IMR-90 (cell line): ENCODE results near the gene PPFIBP2. TPM values are rescaled to one million over a fixed set of nuclear protein-coding genes. Genes with fewer than 3 reads are reported as not detected.

Experiments
- ATAC-seq: fragments of 200-7000 bp; cut with Tn5 transposase; 2 replicates; pipeline ENCODE4 v1.9.1; 2020; ENCODE audit warnings: low read depth, mild to moderate bottlenecking, moderate library complexity
- BruUV-seq: library from RNA; stranded (reverse); fragments of 400-500 nt; replicated peaks from 2 replicates; lab custom pipeline; 2021; lab: Mats Ljungman, UMichigan
- CTCF ChIA-PET: fragments of 300-600 bp; formaldehyde crosslinking; extraction: SDS; loops from one replicate; lab custom pipeline; 2021; ENCODE audit warnings: antibody characterized with exemption; lab: Yijun Ruan, JAX
- POLR2A ChIA-PET: fragments of 300-600 bp; sonication (Branson Sonifier 250); formaldehyde crosslinking; loops from one replicate; lab custom pipeline; 2022; ENCODE audit warnings: antibody characterized with exemption; ENCODE audit not compliant: unreplicated experiment; lab: Charles Lee
- DNase-seq: peaks from one replicate; pipeline ENCODE4 v3.0.0; 2013
- H2AFZ ChIP-seq: replicated peaks from 2 replicates; pipeline ENCODE3; 2013; ENCODE audit warnings: low read length, mild to moderate bottlenecking; ENCODE audit not compliant: poor library complexity
- H2AK5ac ChIP-seq: 2 replicates; pipeline ENCODE4 v1.6.1; 2013; ENCODE audit warnings: low read depth, low read length, inconsistent platforms
- H2AK9ac ChIP-seq: replicated peaks from 2 replicates; pipeline ENCODE3; 2013; ENCODE audit warnings: mild to moderate bottlenecking, low read depth, low read length, moderate library complexity; ENCODE audit not compliant: poor library complexity
- H2BK120ac ChIP-seq: 2 replicates; pipeline ENCODE4 v1.6.1; 2013; ENCODE audit warnings: low read depth, low read length, inconsistent platforms
- H2BK15ac ChIP-seq: 3 replicates; pipeline ENCODE4 v1.6.1; 2013; ENCODE audit warnings: low read depth, low read length, inconsistent platforms
- H2BK20ac ChIP-seq: 2 replicates; pipeline ENCODE4 v1.6.1; 2013; ENCODE audit warnings: low read depth, mild to moderate bottlenecking, inconsistent platforms, low read length, moderate library complexity
- H2BK5ac ChIP-seq: 2 replicates; pipeline ENCODE4 v1.6.1; 2013; ENCODE audit warnings: mild to moderate bottlenecking, low read depth, low read length, inconsistent platforms; ENCODE audit not compliant: poor library complexity, severe bottlenecking
- H3K14ac ChIP-seq: replicated peaks from 2 replicates; pipeline ENCODE4 v1.6.1; 2013; ENCODE audit warnings: low read depth, low read length, inconsistent platforms
- H3K18ac ChIP-seq: 2 replicates; pipeline ENCODE4 v1.6.1; 2013; ENCODE audit warnings: low read depth, low read length, control low read depth
- H3K23ac ChIP-seq: 2 replicates; pipeline ENCODE4 v1.6.1; 2013; ENCODE audit warnings: low read depth, low read length, inconsistent platforms
- H3K27ac ChIP-seq: 2 replicates; pipeline ENCODE4 v1.5.1; 2013; ENCODE audit warnings: mild to moderate bottlenecking, control low read depth, low read length; ENCODE audit not compliant: insufficient read depth
- H3K27me3 ChIP-seq: 2 replicates; pipeline ENCODE4 v1.6.1; 2013; ENCODE audit warnings: low read length; ENCODE audit not compliant: control insufficient read depth, insufficient read depth
- H3K36me3 ChIP-seq: 2 replicates; pipeline ENCODE4 v1.6.1; 2013; ENCODE audit warnings: low read length, mixed read lengths; ENCODE audit not compliant: control insufficient read depth, insufficient read depth
- H3K4ac ChIP-seq: 2 replicates; pipeline ENCODE4 v1.6.1; 2013; ENCODE audit warnings: low read depth, low read length, inconsistent platforms
- H3K4me1 ChIP-seq: 2 replicates; pipeline ENCODE4 v1.6.1; 2013; ENCODE audit warnings: low read length, mixed read lengths; ENCODE audit not compliant: control insufficient read depth, insufficient read depth
- H3K4me2 ChIP-seq: 2 replicates; pipeline ENCODE4 v1.6.1; 2013; ENCODE audit warnings: low read depth, mild to moderate bottlenecking, control low read depth, low read length, moderate library complexity
- H3K4me3 ChIP-seq: 2 replicates; pipeline ENCODE4 v1.5.1; 2013; ENCODE audit warnings: low read depth, mild to moderate bottlenecking, control low read depth, low read length, moderate library complexity; ENCODE audit not compliant: insufficient read depth
- H3K56ac ChIP-seq: 2 replicates; pipeline ENCODE4 v1.6.1; 2013; ENCODE audit warnings: low read length, inconsistent platforms; ENCODE audit not compliant: insufficient read depth; ENCODE audit errors: extremely low read depth
- H3K79me1 ChIP-seq, 2 experiments: 2 replicates each; pipeline ENCODE4 v1.6.1; 2013; ENCODE audit warnings: low read length in 2 of 2, inconsistent platforms in 1 of 2, low read depth in 1 of 2
- H3K9ac ChIP-seq: 2 replicates; pipeline ENCODE4 v1.6.1; 2013; ENCODE audit warnings: low read depth, low read length, control low read depth
- H3K9me1 ChIP-seq: 2 replicates; pipeline ENCODE4 v1.6.1; 2013; ENCODE audit warnings: low read length, inconsistent platforms; ENCODE audit not compliant: insufficient read depth
- H3K9me3 ChIP-seq: 2 replicates; pipeline ENCODE4 v1.6.1; 2013; ENCODE audit warnings: low read length; ENCODE audit not compliant: control insufficient read depth, insufficient read depth
- H4K20me1 ChIP-seq: 2 replicates; pipeline ENCODE4 v1.6.1; 2013; ENCODE audit warnings: low read length, inconsistent platforms; ENCODE audit not compliant: insufficient read depth
- H4K5ac ChIP-seq: 2 replicates; pipeline ENCODE4 v1.6.1; 2013; ENCODE audit warnings: mild to moderate bottlenecking, low read depth, low read length, control low read depth
- H4K8ac ChIP-seq, 2 experiments: 2 replicates each; pipeline ENCODE4 v1.6.1; 2013; ENCODE audit warnings: low read depth in 2 of 2, low read length in 2 of 2, control low read depth in 1 of 2, inconsistent platforms in 1 of 2
- H4K91ac ChIP-seq: 2 replicates; pipeline ENCODE4 v1.6.1; 2013; ENCODE audit warnings: low read depth, low read length, inconsistent platforms; ENCODE audit not compliant: insufficient read depth
- BHLHE40 ChIP-seq: fragments of 150-350 bp; IDR thresholded peaks from 2 replicates; pipeline ENCODE4 v1.6.1; 2016; ENCODE audit warnings: mild to moderate bottlenecking, low read depth, low read length
- MAZ ChIP-seq: IDR thresholded peaks from 2 replicates; pipeline ENCODE4 v1.6.1; 2012; ENCODE audit warnings: low read depth, mild to moderate bottlenecking, low read length, improper control_type of control experiment, moderate library complexity, borderline replicate concordance
- MXI1 ChIP-seq: IDR thresholded peaks from 2 replicates; pipeline ENCODE4 v1.6.1; 2012; ENCODE audit warnings: low read depth, mild to moderate bottlenecking, low read length, moderate library complexity, borderline replicate concordance
- POLR2A ChIP-seq: IDR thresholded peaks from 2 replicates; pipeline ENCODE4 v1.6.1; 2012; ENCODE audit warnings: mild to moderate bottlenecking, low read depth, low read length
- RAD21 ChIP-seq: IDR thresholded peaks from 2 replicates; pipeline ENCODE4 v1.6.1; 2012; ENCODE audit warnings: low read length, improper control_type of control experiment
- RCOR1 ChIP-seq: IDR thresholded peaks from 2 replicates; pipeline ENCODE4 v1.6.1; 2012; ENCODE audit warnings: mild to moderate bottlenecking, low read length, improper control_type of control experiment; ENCODE audit not compliant: insufficient replicate concordance
- SMC3 ChIP-seq: fragments of 150-350 bp; IDR thresholded peaks from 2 replicates; pipeline ENCODE4 v1.6.1; 2016; ENCODE audit warnings: low read depth, mild to moderate bottlenecking, antibody characterized with exemption, low read length, moderate library complexity
- WGBS, 2 experiments: methylation state at CpG; one replicate each; pipeline versions ENCODE4 v1.1.5 to v1.1.7; 2013; ENCODE audit warnings: missing lambda C conversion rate in 2 of 2; ENCODE audit not compliant: insufficient read length in 1 of 2; ENCODE audit errors: extremely low coverage in 2 of 2; 5-methylcytosine and 5-hydroxymethylcytosine counted together
- dilution Hi-C: fragments of 300-500 bp; cut with HindIII; formaldehyde crosslinking; loops from one replicate; pipeline ENCODE4 v1.14.3; 2018; ENCODE audit warnings: low sequenced_read_pairs; ENCODE audit not compliant: unreplicated experiment
- in situ Hi-C: fragments of 300-500 bp; cut with MboI; formaldehyde crosslinking; loops from 3 replicates; pipeline ENCODE4 v1.14.3; 2019; ENCODE audit warnings: low sequenced_read_pairs, inconsistent platforms, mixed read lengths
- intact Hi-C: fragments of 100-400 bp; cut with micrococcal nuclease; formaldehyde crosslinking; loops from 2 replicates; pipeline ENCODE4 v1.10.0; 2022
- polyA plus RNA-seq, 3 experiments: library from polyadenylated mRNA; depleted of rRNA; stranded (reverse); fragments of >200 nt; gene quantifications; 2 replicates each; pipeline ENCODE4 v1.2.3, GENCODE V29; 2012; ENCODE audit warnings: low replicate concordance in 1 of 3
- total RNA-seq: library from RNA; depleted of rRNA; stranded (reverse); fragments of >200 nt; gene quantifications from 2 replicates; pipeline ENCODE4 v1.2.3, GENCODE V29; 2012

The PPFIBP2 gene
- total and polyA plus RNA-seq, 2 of the 4 experiments (the other 2 are of a cell fraction), result 6.0 to 11.8 TPM

GRCh38 chr11:7590529-7590928, 76.7 kb downstream of the PPFIBP2 start:
- Histone ChIP-seq H3K4me1 (peaks cover 9% of the 10 kb centered on the region; the same call in 1 of the 2 replicates), H4K5ac (no peak overlapping the region), H3K9me1 (0 out of 2 replicates have a peak, but pooled peaks cover 4% of the 10 kb centered on the region), H3K4ac (no peak overlapping the region), H3K36me3 (no peaks in the 10 kb centered on the region), H4K20me1 (no peaks in the 10 kb centered on the region), H3K79me1 (no peaks in the 10 kb centered on the region), H3K4me2 (no peak overlapping the region), H2AK5ac (no peak overlapping the region), H3K9ac (no peak overlapping the region), H3K4me3 (no peak overlapping the region), H2AK9ac (no peak overlapping the region), H4K91ac (no peak overlapping the region), H4K8ac (no peak overlapping the region), H3K56ac (no peak overlapping the region), H2BK20ac (no peak overlapping the region), H3K23ac (no peak overlapping the region), H2BK120ac (no peak overlapping the region), H3K27ac (no peak overlapping the region), H3K14ac (no peak overlapping the region), H2BK15ac (no peak overlapping the region), H3K9me3 (no peaks in the 10 kb centered on the region), H3K27me3 (no peaks in the 10 kb centered on the region), H2AFZ (no peak overlapping the region), H2BK5ac (no peak overlapping the region), H3K18ac (no peak overlapping the region)
- TF ChIP-seq SMC3, result no peak
- no peak for TF ChIP-seq RCOR1
- no peak for TF ChIP-seq BHLHE40
- no peak for TF ChIP-seq MAZ
- no peak for TF ChIP-seq RAD21
- no peak for TF ChIP-seq POLR2A
- TF ChIP-seq MXI1, result no peak
- dilution Hi-C loops, result no loop called here
- no peak for DNase-seq
- intact Hi-C loops, result no loop called here
- in situ Hi-C loops, result no loop called here
- CTCF ChIA-PET, result no interaction called here
- no peak for ATAC-seq
- POLR2A ChIA-PET, result no interaction called here
- WGBS, 2 experiments, result no CpG with 5 or more reads among the region's 2 CpGs
- BruUV-seq, result no TSS peak
